Measurements from ENCODE around the gene MRPS27.
"Not testable (repeated sequence)": the region's sequence is repeated elsewhere in the genome, so short reads cannot be mapped to it uniquely, and the experiment has no call there.

The MRPS27 gene

DNA sequence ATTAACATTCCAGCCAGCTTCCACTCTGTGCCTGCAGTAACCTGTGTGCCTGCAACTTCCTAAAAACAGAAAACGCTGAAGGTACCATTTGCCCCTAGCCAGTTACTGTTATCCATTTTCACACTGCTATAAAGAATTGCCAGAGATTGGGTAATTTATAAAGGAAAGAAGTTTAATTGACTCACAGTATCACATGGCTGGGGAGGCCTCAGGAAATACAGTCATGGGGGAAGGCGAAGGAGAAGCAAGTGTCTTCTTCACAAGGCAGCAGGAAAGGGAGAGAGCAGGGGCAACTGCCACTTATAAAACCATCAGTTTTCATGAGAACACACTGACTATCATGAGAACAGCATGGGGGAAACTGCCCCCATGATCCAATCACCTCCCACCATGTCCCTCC lies 31.3 kb upstream of the MRPS27 start:
- Mint-ChIP-seq H3K4me3 (no peak overlapping the region), H3K36me3 (ENCODE audit: low read depth) (peaks cover 30% of the 10 kb centered on the region), H3K27ac (no peak overlapping the region), H3K27me3 (no peaks in the 10 kb centered on the region), H3K9me3 (no peaks in the 10 kb centered on the region), H3K4me1 (peaks cover 15% of the 10 kb centered on the region)
- DNase-seq (no peak), ATAC-seq (no peak)

GRCh38 chr5:72347801-72348308 lies 27.8 kb upstream of the MRPS27 start:
- peak; percentile 88 for ATAC-seq
- H3K9me3 Mint-ChIP-seq: no peaks in the 10 kb centered on the region
- peaks cover 48% of the 10 kb centered on the region for H3K36me3 Mint-ChIP-seq (ENCODE audit: low read depth)
- no peaks in the 10 kb centered on the region for H3K27me3 Mint-ChIP-seq
- no peak overlapping the region for H3K4me3 Mint-ChIP-seq
- H3K4me1 Mint-ChIP-seq: peaks cover 16% of the 10 kb centered on the region
- peak overlapping the region; percentile 53 for H3K27ac Mint-ChIP-seq
- DNase-seq: no peak

DNA sequence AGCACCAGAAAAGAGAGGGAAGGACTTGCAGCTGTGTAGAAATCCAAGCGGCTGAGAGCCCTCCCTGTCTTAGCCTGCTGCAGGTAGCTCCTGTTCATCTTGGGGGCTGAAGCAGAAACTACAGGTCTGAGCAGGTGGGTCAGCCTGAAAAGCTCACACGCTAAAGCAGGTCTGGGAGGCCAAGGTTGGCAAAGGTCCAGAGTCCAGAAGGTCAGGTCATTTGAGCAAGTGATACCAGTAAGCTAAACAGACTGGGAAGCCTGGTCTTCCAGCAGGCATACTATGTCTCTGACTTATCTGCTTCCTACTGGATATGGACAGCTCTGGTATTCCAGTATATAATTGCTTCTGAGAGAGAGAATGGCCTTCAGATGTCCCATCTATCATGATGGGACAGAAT lies 26.4 kb upstream of the MRPS27 start:
- Mint-ChIP-seq H3K27me3 (no peaks in the 10 kb centered on the region), H3K36me3 (ENCODE audit: low read depth) (peaks cover 45% of the 10 kb centered on the region), H3K4me1 (peaks cover 16% of the 10 kb centered on the region), H3K9me3 (no peaks in the 10 kb centered on the region), H3K4me3 (no peak overlapping the region), H3K27ac (no peak overlapping the region)
- DNase-seq: no peak
- ATAC-seq: no peak

DNA sequence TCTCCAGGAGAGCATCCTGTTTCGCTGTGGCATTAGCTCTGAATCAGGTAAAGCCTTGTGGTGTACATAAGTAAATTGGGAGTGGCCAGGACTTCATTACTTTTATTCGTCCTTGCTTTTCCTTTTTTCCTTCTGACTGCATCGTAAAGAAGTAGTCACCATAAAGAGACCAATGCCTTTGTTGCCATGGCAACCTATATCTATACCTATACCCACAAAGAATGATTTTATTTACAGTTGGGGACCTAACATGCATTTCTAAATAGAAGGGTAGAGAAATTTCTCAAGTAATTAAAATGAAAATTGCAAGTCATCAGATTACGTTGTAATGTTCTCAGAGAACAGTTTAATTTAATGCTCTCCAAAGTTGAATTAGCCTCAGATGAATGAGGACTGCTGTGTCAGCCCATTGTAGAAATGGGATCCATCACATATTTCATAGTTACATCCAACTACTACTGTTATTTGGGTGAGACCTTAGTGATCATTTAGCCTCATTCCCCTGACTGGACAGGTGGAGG lies 18.7 kb upstream of the MRPS27 start:
- DNase-seq (no peak), ATAC-seq (no peak)
- no peaks in the 10 kb centered on the region for H3K9me3 Mint-ChIP-seq
- H3K4me3 Mint-ChIP-seq: no peak overlapping the region
- no peak overlapping the region for H3K27ac Mint-ChIP-seq
- H3K36me3 Mint-ChIP-seq (ENCODE audit: low read depth): peaks cover 42% of the 10 kb centered on the region
- H3K27me3 Mint-ChIP-seq: no peaks in the 10 kb centered on the region
- H3K4me1 Mint-ChIP-seq: no peaks in the 10 kb centered on the region

- no peak for DNase-seq
- no peaks in the 10 kb centered on the region for H3K27me3 Mint-ChIP-seq
- H3K9me3 Mint-ChIP-seq: no peaks in the 10 kb centered on the region
- no peak overlapping the region for H3K4me3 Mint-ChIP-seq
- H3K36me3 Mint-ChIP-seq (ENCODE audit: low read depth): peaks cover 35% of the 10 kb centered on the region
- no peak for ATAC-seq
- H3K4me1 Mint-ChIP-seq: no peaks in the 10 kb centered on the region
- H3K27ac Mint-ChIP-seq: no peak overlapping the region
These were observed 17.1 kb upstream of the MRPS27 start for GRCh38 chr5:72337159-72337558.

DNA sequence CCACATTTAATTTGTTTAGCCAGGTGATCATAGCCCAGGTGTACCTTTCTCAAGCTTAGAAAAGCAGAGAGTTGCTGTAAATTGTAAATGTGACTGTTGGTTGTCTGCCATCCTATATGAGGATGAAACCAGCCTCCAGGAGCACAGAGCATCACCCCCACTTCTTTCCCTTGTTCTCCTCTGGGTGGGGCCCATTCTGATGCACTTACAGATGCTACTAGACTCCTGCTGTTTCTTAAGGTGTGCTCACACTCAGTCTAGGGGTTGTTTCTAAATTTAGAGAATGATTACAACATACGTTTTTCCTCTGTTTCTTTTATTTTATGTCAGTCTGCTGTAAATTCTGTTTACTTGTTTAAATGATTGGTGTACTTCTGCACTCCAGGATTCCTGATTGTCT lies 10.7 kb upstream of the MRPS27 start:
- peaks cover 2% of the 10 kb centered on the region for H3K4me1 Mint-ChIP-seq
- H3K36me3 Mint-ChIP-seq (ENCODE audit: low read depth): peaks cover 49% of the 10 kb centered on the region
- DNase-seq (no peak), ATAC-seq (no peak)
- no peaks in the 10 kb centered on the region for H3K9me3 Mint-ChIP-seq
- H3K27ac Mint-ChIP-seq: no peak overlapping the region
- H3K4me3 Mint-ChIP-seq: no peak overlapping the region
- H3K27me3 Mint-ChIP-seq: no peaks in the 10 kb centered on the region

DNA sequence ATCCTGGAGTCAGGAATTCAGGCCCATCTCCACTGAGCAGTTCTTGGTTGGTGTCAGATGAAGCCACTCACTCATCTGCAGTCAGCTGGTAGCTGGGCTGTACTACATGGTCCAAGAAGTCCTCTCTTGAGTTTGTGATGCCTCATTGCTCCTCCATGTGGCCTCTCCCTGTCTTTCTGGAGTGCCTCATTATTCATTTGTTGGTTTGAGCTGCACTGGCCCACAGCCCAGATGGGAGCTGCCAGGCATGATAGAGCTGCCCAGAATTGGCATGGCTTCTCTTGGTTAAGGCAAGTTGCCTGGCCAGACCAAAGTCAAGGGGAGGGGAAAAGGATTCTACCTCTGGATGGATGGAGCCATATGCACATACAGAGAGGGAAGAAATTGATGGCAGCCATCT lies 8.1 kb upstream of the MRPS27 start:
- peaks cover 2% of the 10 kb centered on the region for H3K4me1 Mint-ChIP-seq
- no peaks in the 10 kb centered on the region for H3K27me3 Mint-ChIP-seq
- ATAC-seq (no peak), DNase-seq (no peak)
- no peak overlapping the region for H3K27ac Mint-ChIP-seq
- peaks cover 58% of the 10 kb centered on the region for H3K36me3 Mint-ChIP-seq (ENCODE audit: low read depth)
- H3K9me3 Mint-ChIP-seq: no peaks in the 10 kb centered on the region
- H3K4me3 Mint-ChIP-seq: no peak overlapping the region

- DNase-seq (no peak), ATAC-seq (no peak)
- peaks cover 8% of the 10 kb centered on the region for H3K4me1 Mint-ChIP-seq
- no peaks in the 10 kb centered on the region for H3K9me3 Mint-ChIP-seq
- no peak overlapping the region for H3K27ac Mint-ChIP-seq
- no peak overlapping the region for H3K4me3 Mint-ChIP-seq
- peaks cover 61% of the 10 kb centered on the region for H3K36me3 Mint-ChIP-seq (ENCODE audit: low read depth)
- H3K27me3 Mint-ChIP-seq: no peaks in the 10 kb centered on the region
These were observed 6.2 kb upstream of the MRPS27 start for GRCh38 chr5:72326306-72326649.

- Mint-ChIP-seq H3K9me3 (no peaks in the 10 kb centered on the region), H3K36me3 (ENCODE audit: low read depth) (peaks cover 57% of the 10 kb centered on the region), H3K4me1 (peaks cover 12% of the 10 kb centered on the region), H3K27me3 (no peaks in the 10 kb centered on the region), H3K4me3 (no peak overlapping the region), H3K27ac (no peak overlapping the region)
- ATAC-seq: no peak
- no peak for DNase-seq
These were observed 5.7 kb upstream of the MRPS27 start for GRCh38 chr5:72325566-72326305.

DNA sequence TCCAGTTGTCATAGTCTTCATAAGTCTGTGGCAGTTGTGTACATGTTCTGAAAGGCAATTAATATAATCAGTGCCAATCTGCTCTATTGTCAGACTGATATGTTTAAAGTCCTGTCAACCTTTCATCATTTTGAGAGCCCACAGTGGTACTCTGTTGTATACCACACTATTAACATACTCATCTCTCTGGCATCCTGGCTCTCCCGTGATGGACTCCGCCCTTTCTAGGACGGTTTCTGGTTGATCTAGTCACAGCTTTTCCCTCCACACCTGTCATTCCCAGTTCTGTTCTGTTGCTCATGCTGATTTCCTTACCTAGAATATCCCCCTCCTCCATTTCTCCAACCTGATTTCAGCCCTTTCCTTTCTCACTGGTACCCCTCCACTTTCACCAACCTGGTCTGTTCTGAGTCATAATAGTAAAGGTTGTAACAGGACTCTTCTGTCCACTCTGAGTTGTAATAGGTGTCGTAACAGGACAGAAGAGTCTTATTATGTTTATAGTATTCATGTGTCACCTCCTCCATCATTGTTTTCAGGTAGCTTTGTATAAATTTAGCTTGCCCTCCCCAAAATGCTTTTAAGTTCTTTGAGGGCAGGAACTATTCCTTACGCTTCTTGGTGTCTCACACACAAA lies 4.3 kb upstream of the MRPS27 start:
- Mint-ChIP-seq H3K36me3 (ENCODE audit: low read depth) (peaks cover 52% of the 10 kb centered on the region), H3K9me3 (no peaks in the 10 kb centered on the region), H3K27me3 (no peaks in the 10 kb centered on the region), H3K27ac (no peak overlapping the region), H3K4me1 (peaks cover 15% of the 10 kb centered on the region), H3K4me3 (no peak overlapping the region)
- no peak for DNase-seq
- no peak for ATAC-seq

DNA sequence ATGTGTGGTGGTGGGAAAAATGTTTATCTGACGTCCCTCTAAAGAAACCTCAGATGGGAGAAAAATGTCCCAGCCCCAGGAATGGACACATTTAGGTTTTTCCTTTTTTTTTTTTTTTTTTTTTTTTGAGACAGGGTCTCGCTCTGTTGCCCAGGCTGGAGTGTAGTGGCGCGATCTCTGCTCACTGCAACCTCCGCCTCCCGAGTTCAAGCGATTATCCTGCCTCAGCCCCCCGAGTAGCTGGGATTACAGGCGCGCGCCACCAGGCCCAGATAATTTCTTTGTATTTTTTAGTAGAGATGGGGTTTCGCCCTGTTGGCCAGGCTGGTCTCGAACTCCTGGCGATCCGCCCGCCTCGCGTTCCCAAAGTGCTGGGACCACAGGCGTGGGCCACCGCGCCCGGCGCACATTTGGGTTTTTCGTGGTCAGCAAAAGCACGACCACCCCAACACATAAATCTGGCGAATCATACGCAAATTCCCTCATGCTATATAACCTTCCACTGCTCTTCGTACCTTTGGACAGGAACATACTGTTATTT lies 535 bp downstream of the MRPS27 start:
- peak overlapping the region; percentile 98 for H3K4me3 Mint-ChIP-seq
- not testable (repeated sequence) for H3K9me3 Mint-ChIP-seq, H3K27me3 Mint-ChIP-seq
- H3K4me1 Mint-ChIP-seq: peaks cover 44% of the 10 kb centered on the region
- peak overlapping the region; percentile 96 for H3K27ac Mint-ChIP-seq
- ATAC-seq (peak; percentile 4), DNase-seq (peak; percentile 47)
- peaks cover 44% of the 10 kb centered on the region for H3K36me3 Mint-ChIP-seq (ENCODE audit: low read depth)

DNA sequence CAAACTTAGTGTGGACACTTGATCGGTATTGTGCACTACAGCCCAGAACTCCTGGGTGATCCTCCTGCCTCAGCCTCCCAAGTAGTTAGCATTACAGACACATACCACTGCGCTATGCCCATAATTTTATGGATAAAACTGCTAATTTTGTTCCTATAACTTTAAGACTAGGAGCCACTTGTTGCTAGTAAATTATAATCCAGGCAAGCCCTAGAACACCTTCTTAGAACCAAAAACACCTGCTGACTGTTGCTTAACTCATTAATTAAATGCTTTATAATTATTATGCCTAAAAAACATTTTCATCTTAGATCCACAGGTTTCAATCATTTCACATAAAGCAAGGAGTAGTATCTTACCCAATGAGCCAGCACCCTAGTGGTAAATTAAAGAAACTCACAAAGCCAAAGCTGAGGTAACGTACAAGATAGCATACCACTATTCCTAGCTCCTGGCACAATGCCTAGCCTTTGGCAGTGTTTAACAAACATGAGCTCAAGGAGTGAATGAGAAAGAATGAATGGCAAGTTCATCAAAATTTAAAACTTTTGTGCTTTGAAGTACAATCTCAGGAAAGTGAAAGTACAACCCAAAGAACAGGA lies 5.4 kb downstream of the MRPS27 start:
- Mint-ChIP-seq H3K27ac (no peak overlapping the region), H3K4me1 (peaks cover 31% of the 10 kb centered on the region), H3K27me3 (no peaks in the 10 kb centered on the region), H3K9me3 (no peaks in the 10 kb centered on the region), H3K4me3 (no peak overlapping the region), H3K36me3 (ENCODE audit: low read depth) (peaks cover 43% of the 10 kb centered on the region)
- ATAC-seq (no peak), DNase-seq (no peak)

DNA sequence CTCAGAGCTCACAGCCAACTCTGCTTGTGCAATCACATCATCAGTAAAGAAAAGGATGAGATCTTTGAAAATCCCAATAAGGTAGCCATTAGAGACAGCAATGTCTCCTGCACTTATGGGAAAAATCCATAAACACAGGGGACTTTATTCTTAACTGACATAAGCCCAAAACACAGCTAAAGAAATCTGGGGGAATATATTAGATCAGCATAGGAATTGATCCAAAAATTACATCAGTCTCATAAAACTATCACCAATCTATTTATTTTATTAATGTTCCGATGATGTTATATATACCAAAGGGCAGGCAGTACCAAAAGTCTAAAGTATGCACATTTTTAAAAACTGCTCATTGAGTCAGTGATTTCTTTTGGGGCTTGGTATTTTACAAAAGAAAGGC lies 6.9 kb downstream of the MRPS27 start:
- no peak overlapping the region for H3K27ac Mint-ChIP-seq
- ATAC-seq (no peak), DNase-seq (no peak)
- H3K27me3 Mint-ChIP-seq: no peaks in the 10 kb centered on the region
- no peak overlapping the region for H3K4me3 Mint-ChIP-seq
- H3K36me3 Mint-ChIP-seq (ENCODE audit: low read depth): peaks cover 45% of the 10 kb centered on the region
- H3K9me3 Mint-ChIP-seq: no peaks in the 10 kb centered on the region
- H3K4me1 Mint-ChIP-seq: peaks cover 29% of the 10 kb centered on the region

- Mint-ChIP-seq H3K27ac (peak overlapping the region; percentile 96), H3K9me3 (no peaks in the 10 kb centered on the region), H3K4me1 (peaks cover 39% of the 10 kb centered on the region), H3K36me3 (ENCODE audit: low read depth) (peaks cover 51% of the 10 kb centered on the region), H3K4me3 (peak overlapping the region; percentile 84), H3K27me3 (no peaks in the 10 kb centered on the region)
- ATAC-seq (no peak), DNase-seq (no peak)
These were observed 11.2 kb downstream of the MRPS27 start for GRCh38 chr5:72308853-72309191.
